Prostate gland (tissue), 2 donors: ENCODE data around the gene DYNC1LI1. TPM values are rescaled to one million over a fixed set of nuclear protein-coding genes. Genes with fewer than 3 reads are reported as not detected.

Experiments
- DNase-seq: peaks from one replicate; pipeline ENCODE4 v3.0.0-alpha.2; 2019; ENCODE audit warnings: low spot score
- H3K27ac ChIP-seq, 2 donors: fragments of 200-600 bp; sonication (generic); 2 replicates each; pipeline ENCODE4 v1.5.1; 2017 to 2019
- H3K27me3 ChIP-seq: fragments of 200-600 bp; sonication (generic); replicated peaks from 2 replicates; pipeline ENCODE4 v1.5.1; 2019; ENCODE audit not compliant: insufficient read depth
- H3K36me3 ChIP-seq, 2 donors: fragments of 200-600 bp; sonication (generic); 1 replicate in 1 of 2; 2 replicates in 1 of 2; pipeline versions ENCODE4 v1.5.1 to v1.8.1; 2017 to 2019
- H3K4me1 ChIP-seq: fragments of 200-600 bp; sonication (generic); replicated peaks from 2 replicates; pipeline ENCODE4 v1.5.1; 2019
- H3K4me3 ChIP-seq, 2 donors: fragments of 200-600 bp; sonication (generic); 2 replicates each; pipeline ENCODE4 v1.5.1; 2017 to 2019
- H3K9me3 ChIP-seq: fragments of 200-600 bp; sonication (generic); 2 replicates; pipeline ENCODE4 v1.5.1; 2017
- CTCF ChIP-seq, 4 experiments: fragments of 200-600 bp in 2 of 4; fragments of 450-650 bp in 2 of 4; sonication (generic) in 2 of 4; IDR thresholded peaks; 1 replicate in 3 of 4; 2 replicates in 1 of 4; pipeline ENCODE4 v1.5.1; 2016 to 2019; ENCODE audit warnings: antibody characterized with exemption in 4 of 4, mild to moderate bottlenecking in 2 of 4, moderate library complexity in 2 of 4
- POLR2A ChIP-seq: fragments of 450-650 bp; IDR thresholded peaks from one replicate; pipeline ENCODE4 v1.6.1; 2016; ENCODE audit warnings: antibody characterized with exemption, mild to moderate bottlenecking
- POLR2AphosphoS5 ChIP-seq: sonication (generic); formaldehyde crosslinking; IDR thresholded peaks from one replicate; pipeline ENCODE4 v1.6.1; 2017; ENCODE audit warnings: antibody characterized with exemption
- WGBS: methylation state at CpG from one replicate; pipeline ENCODE4 v1.1.5; 2018; 5-methylcytosine and 5-hydroxymethylcytosine counted together
- intact Hi-C: fragments of 100-400 bp; cut with DNase I; formaldehyde crosslinking; loops from one replicate; pipeline ENCODE4 v1.14.2; 2022
- total RNA-seq, 2 donors: library from RNA; depleted of rRNA; stranded (reverse); fragments of >200 nt; gene quantifications; one replicate each; pipeline ENCODE4 v1.1.0, GENCODE V29; 2016

Gene DYNC1LI1
- total RNA-seq, 2 donors from 2014 or later: 30.5 to 43.3 TPM

GRCh38 chr3:32596282-32596908 is 25.7 kb upstream of the DYNC1LI1 start:
- intact Hi-C loops: no loop called here
- Histone ChIP-seq H3K4me1 (no peaks in the 10 kb centered on the region), H3K27me3 (no peaks in the 10 kb centered on the region), H3K4me3 (no peak overlapping the region), H3K9me3 (no peaks in the 10 kb centered on the region), H3K36me3 (no peaks in the 10 kb centered on the region), H3K27ac (no peak overlapping the region)
- WGBS: 82% methylated on average over 4 of the region's 4 CpGs
- DNase-seq: no peak
- no peak for TF ChIP-seq POLR2AphosphoS5
- no peak for TF ChIP-seq CTCF (IDR thresholded peaks at IDR 0.05)
- no peak for TF ChIP-seq POLR2A

GRCh38 chr3:32595323-32595722 is 24.7 kb upstream of the DYNC1LI1 start:
- no peak for TF ChIP-seq POLR2AphosphoS5
- TF ChIP-seq POLR2A: no peak
- no peak for TF ChIP-seq CTCF (IDR thresholded peaks at IDR 0.05)
- H3K27me3 ChIP-seq: no peaks in the 10 kb centered on the region
- H3K4me3 ChIP-seq: no peak overlapping the region
- WGBS: 81% methylated on average over 2 of the region's 2 CpGs
- no peaks in the 10 kb centered on the region for H3K9me3 ChIP-seq
- H3K36me3 ChIP-seq: no peaks in the 10 kb centered on the region
- no peak overlapping the region for H3K27ac ChIP-seq
- DNase-seq: no peak
- intact Hi-C loops: no loop called here
- H3K4me1 ChIP-seq: no peaks in the 10 kb centered on the region

- WGBS: 41% methylated on average over 4 of the region's 4 CpGs
- Histone ChIP-seq H3K27ac (no peak overlapping the region), H3K36me3 (no peaks in the 10 kb centered on the region), H3K4me3 (no peak overlapping the region), H3K9me3 (no peaks in the 10 kb centered on the region), H3K27me3 (no peaks in the 10 kb centered on the region), H3K4me1 (no peaks in the 10 kb centered on the region)
- TF ChIP-seq POLR2AphosphoS5: no peak
- no peak for TF ChIP-seq CTCF (IDR thresholded peaks at IDR 0.05)
- TF ChIP-seq POLR2A: no peak
- DNase-seq: no peak
- intact Hi-C loops: no loop called here
These were observed 23.4 kb upstream of the DYNC1LI1 start for GRCh38 chr3:32593903-32594525.

GRCh38 chr3:32592696-32593353 is 22.2 kb upstream of the DYNC1LI1 start:
- Histone ChIP-seq H3K36me3 (no peaks in the 10 kb centered on the region), H3K4me3 (no peak overlapping the region), H3K27me3 (no peaks in the 10 kb centered on the region), H3K4me1 (no peaks in the 10 kb centered on the region), H3K27ac (no peak overlapping the region), H3K9me3 (no peaks in the 10 kb centered on the region)
- WGBS: 77% methylated on average over 28 of the region's 28 CpGs
- TF ChIP-seq CTCF (IDR thresholded peaks at IDR 0.05) (no peak), POLR2A (no peak), POLR2AphosphoS5 (no peak)
- intact Hi-C loops: no loop called here
- DNase-seq: no peak
